DMS53 treated with DMSO at 0.1 percent for 48 hours (cell line): ENCODE measurements around the gene CALML4.
"Not testable (repeated sequence)": the region's sequence is repeated elsewhere in the genome, so short reads cannot be mapped to it uniquely, and the experiment has no call there.

ENCODE experiments used
- DNase-seq: peaks from one replicate; lab custom pipeline; 2025; ENCODE audit not compliant: unreplicated experiment; lab: John Stamatoyannopoulos, UW

Gene CALML4

DNA sequence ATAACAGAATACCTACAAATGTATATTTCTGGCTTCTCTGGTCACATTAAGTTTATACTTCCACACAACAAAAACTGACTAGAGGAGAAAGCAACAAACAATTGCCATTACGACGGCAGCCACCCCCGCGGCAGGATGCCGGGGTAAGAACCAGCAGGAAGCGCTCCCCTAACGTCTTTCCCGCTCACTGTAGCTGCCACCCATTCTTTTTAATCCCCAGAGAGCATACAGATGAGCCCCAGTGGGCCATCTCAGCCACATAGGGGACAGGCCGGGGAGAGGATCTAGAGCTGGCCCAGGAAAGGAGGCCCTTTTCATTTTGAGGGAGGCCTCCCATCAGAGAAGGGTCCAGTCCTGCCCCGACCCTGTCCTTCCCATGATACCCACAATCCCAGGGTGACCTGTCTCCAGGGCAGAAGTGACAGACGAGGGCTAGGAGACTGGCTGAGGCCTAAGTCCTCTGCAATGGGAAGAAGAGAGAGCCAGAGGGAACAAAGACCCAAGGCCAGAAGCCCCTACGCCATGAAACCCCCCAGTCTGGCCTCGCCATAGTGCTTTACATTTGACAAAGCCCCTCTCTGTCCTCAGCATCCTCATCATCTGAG, 3.6 kb upstream of the CALML4 start:
- no peak for DNase-seq

DNA sequence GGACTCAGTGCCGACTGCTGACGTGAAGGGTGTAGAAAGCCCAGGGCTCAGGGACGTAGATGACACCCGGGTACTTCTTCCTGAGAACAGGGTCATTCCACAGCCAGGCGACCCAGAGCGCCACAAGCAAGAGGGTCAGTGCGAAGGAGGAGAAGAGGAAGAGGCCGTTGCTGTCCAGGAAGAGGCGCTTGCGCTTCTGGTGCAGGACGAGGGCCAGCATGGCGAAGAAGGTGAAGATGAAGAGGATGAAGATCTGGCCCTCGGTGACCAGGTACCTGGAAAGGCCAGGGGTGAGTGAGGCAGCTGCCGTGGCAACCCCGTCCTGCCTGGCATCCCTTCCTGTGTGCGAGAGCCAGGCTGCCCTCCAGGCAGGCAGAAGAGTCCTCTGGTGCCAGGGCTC, 3.0 kb upstream of the CALML4 start:
- DNase-seq: no peak

DNA sequence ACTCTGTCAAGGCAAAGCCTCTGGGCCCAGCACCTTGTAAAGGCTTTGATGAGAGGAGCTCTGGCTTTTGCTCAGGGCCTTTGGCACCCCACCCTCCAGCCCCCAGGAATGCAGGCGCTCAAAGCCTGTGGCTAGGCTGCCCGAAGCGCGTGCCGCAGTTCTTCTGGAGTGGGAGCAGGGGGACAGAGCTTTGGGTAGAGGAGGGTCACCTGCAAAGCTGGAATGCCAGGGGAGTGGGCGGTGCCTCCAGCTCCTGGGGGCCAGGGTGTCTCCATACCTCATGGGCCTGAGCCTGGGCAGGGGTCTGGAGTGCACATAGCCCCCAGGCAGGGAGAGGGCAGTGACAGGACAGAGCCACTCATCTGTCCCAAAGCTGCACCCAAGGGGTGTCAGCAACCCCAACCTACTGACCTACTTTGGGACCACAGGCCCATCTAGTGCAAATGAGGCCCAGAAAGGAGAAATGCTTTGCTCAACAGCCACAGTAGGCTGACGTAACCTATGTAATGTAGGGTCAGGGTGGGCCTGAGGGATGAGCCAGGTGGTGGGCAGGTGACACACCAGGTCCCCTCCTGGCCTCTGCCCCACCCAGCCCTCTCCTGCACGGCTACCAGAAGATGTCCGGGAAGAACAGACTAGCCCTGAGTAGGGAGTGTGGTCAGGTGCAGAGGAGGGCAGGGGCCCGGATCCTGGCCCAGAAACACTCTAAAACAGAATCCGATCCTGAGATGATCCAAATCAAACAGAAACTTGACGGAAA, 2.2 kb upstream of the CALML4 start:
- no peak for DNase-seq

- DNase-seq: no peak
Measured at GRCh38 chr15:68206711-68207151, 1.6 kb upstream of the CALML4 start.

DNA sequence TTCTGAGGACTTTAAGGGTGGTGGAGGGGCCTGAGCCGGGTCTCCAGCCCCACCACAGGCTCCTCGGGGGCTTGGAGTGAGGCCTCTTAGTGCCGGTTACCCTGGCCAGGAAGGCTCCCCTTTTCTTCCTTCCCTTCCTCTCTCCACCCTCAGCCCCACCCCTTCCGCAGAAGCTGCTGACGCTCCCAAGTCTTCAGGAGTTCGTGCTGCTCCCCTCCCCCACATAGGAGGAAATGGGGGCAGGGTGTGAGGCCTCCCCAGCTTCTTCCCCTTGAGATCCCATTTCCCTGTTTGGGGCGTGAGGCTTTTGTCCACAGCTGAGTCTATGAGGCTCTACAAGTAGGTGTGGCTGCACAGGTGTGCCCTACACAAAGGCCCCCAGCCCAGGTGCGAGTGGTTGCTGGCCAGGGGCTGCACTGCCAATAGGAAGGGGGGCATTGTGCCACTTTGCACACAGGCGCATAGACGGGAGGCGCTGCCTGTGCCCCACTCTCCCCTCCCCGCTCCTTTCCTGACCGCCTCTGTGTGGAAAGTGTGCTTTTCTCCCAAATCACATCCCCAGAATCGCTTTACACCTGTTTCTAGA, 915 bp upstream of the CALML4 start:
- DNase-seq: no peak

DNA sequence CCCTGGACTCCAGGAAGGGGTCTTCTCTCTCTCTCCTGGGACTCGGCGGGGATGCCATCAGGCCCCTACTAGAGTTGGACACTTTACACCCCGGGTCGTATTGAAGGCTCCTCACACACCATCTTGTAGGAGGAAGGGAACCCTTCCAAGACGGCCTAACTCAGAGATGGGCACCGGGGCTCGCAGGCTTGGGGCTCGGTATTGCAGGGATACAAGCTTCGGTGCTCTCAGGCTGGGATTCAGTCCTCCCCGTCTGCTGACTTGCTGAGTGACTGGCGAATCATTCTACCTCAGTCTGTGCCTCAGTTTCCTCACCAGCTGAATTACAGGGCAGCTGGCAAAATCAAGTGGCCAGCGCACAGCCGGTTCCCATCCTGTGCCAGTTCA, 419 bp upstream of the CALML4 start:
- DNase-seq: no peak

DNA sequence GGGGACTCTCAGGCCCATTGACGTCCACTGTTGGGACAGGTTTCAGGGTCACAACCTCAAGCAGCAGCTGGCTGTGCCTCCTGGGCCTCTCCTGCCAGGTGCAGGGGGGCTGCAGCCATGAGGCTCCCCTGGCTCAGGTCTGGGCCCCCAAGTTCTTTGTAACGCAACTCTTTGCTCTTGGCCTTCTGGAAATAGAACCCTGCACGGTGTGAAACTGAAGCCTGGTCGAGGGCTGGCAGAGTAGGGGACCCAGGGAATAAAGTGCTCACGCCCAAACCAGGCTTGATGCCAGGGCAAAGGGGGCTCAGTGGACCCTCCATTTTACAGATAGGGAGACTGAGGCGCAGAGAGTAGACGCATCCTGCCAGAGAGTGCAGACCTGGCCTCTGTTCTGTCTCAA, 771 bp downstream of the CALML4 start:
- DNase-seq: no peak

DNA sequence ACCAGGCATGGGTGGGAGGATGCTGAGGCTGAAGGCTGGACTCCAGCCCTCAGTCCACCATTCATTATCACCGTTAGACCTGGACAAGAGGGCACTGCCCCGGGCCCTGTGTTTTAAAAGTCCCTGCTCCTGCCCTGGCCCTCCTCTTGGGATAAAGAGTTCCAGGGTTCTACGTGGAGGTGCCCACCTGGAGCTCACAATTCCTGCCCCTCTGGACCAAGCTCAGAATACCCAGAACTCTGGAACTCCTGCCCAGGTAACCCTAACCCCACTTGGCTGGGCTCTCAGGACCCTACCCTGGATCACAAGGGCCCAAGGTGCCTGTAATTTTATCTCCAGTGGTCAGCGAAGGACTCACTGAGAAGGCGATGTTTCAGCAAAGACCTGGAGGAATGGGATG, 1.2 kb downstream of the CALML4 start:
- no peak for DNase-seq

- no peak for DNase-seq
Measured at GRCh38 chr15:68203486-68203885, 1.6 kb downstream of the CALML4 start.

DNA sequence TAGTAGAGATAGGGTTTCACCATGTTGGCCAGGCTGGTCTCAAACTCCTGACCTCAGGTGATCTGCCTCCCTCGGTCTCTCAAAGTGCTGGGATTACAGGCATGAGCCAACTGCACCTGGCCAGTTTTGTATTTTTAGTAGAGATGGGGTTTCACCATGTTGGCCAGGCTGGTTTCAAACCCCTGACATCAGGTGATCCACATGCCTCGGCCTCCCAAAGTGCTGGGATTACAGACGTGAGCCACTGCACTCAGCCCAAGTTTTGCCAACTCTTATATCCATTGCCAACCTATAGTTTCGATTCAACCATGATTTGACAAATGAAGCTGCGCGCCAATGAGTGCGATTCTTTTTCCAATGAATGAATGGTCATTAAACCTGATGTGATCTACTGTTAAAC, 2.1 kb downstream of the CALML4 start:
- DNase-seq: not testable (repeated sequence)

GRCh38 chr15:68201879-68202261, 3.3 kb downstream of the CALML4 start:
- no peak for DNase-seq

- DNase-seq: no peak
Measured at GRCh38 chr15:68201153-68201878, 3.8 kb downstream of the CALML4 start.

DNA sequence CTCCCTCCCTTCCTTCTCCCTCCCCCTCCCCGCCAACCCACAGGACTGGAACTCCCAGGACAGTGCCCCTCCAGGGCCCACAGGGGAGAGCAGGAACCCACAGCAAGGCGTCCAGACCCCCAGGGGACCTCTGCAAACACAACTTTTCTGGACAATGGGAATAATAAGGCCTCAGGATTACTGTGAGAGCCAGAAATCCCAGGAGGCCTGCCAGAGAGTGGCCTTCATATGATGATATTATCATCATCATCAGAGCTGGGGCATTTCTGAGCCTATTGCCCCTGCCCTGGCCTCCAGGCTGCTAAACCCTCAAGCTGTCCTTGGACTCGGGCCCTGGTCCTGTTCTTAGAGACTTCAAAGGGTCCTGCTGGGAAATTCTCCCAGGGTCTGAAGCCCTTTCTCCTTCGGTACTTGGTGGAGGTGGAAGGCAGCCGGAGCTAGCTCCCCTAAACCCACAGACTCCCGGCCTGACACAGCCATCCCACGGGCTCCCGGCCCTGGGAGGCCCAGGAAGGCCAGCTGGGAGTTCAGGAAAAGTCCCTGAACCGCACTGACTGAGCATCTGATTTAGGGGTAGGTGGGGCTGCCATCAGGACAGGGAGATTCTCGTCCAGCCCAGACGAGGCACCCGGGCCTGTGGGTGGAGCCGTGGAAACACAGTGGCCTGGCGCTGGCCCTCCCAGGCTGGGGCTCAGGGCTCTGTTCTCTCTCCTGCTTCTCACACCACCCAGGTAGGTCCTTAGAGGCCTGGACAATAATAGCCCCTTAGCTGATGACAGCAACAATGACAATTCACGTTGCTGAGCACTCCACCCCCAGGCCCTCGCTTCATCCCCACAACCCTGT, 4.9 kb downstream of the CALML4 start:
- DNase-seq: no peak

DNA sequence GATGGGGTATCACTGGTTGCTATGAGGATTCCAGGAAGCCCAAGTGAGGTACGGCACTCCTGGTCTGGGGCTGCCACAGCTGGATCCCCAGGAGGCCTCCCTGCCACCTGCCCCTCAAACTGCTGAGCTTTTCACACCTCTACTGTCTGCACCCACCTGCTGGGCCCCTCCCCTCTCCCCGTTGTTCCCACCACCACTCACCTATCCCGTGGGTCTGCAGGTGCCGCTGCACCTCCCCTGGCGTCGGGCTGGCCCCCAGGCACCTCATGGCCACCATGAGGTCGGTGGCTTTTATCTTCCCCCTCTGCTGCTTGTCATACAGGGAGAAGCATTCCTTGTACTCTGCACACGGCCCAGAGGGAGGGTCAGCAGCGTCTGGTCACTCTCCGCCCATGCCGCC, 5.8 kb downstream of the CALML4 start:
- DNase-seq: no peak

GRCh38 chr15:68197661-68198437, 7.3 kb downstream of the CALML4 start:
- DNase-seq: no peak

DNA sequence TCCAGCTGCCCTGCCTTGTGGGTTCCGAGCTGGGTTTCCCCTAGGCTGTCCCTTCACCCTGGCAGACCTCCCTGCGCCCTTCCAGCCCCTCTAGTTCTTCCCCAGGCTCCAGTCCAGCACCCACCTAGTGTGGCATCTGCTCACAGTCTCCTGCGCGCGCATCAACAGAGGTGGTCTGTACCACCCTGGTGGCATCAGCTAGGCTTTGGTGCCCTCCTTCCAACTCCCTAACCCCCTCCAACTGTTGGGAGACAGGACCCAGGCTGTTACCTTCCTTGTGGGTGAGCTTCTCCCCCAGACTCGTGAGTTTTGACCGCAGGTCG, 8.0 kb downstream of the CALML4 start:
- DNase-seq: no peak

DNA sequence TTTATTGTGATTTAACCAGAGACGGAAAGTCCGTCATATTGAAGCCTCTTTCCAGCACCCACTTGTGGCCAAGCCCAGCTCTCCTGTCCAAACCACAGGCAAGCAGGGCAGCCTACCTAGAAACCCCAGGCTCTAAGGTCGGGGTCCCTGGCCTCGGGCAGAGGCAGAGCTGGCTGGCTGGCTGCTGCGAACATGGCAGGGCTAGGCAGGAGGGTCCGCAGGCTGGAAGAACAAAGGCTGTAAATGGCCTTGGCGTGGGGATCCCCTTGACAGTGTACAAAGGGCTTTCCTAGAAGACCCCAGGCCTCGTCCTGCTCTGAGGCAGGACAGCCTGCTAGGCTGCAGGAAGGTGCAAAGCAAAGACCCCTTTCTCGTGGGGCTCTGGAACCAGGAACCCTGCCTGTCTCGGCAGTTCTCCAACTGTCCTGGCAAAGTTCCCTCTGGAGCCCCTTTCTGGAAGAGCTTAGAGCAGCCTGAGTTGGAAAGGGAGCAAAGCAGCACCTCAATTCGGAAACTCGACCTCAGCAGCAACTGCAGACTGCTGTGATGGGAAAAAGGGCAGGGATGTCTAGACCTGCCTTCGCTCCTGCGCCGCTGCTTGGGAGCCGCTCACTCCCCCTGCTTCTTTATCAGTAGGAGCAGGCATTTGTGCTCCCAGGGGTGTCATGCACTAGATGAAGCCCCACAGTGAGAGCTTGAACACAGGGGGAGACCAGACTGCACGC, 8.5 kb downstream of the CALML4 start:
- DNase-seq: no peak

DNA sequence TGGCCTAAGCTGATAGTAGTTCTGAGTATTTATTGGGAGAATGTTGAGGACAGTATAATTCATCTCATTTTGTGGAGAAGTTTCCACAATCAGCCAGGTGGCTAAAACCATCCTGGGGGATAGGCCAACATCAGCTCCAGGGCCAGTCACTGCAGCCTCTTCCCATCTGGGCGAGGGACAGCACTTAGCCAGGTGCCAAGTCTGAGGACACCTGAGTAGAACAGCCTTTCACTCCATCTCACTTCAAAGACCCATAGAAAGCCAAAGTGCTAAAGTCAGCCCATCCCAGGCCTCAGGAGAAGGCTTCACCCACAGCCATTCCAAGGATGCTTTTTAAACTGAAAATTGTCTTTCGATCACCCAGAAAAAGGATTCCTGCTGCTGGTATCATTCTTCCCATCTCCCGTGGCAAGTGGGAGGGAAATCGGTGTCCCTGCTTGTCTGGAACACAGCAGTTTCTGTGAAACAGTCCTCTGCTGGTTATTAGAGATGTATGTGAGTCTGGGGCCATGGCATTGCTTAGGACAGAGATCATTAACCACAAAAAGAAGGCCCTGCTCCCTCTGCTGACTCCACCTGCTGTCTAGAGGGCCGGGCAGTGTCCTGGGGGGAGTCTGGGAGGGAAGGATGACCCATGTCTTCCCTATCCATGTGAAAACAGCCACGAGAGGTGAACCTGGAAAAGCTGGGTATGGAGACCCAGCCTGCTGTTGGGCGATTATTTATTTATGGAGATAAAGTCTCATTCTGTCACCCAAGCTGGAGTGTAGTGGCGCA, 9.6 kb downstream of the CALML4 start:
- DNase-seq: no peak
